HepG2 (cell line): ENCODE measurements around the gene DAB2. TPM values are rescaled to one million over a fixed set of nuclear protein-coding genes. Genes with fewer than 3 reads are reported as not detected.

ENCODE experiments used
- ATAC-seq: fragments of 200-7000 bp; cut with Tn5 transposase; 3 replicates; pipeline ENCODE4 v1.9.1; 2020; ENCODE audit warnings: mild to moderate bottlenecking, moderate library complexity
- BruUV-seq: library from RNA; stranded (reverse); fragments of 400-500 nt; replicated peaks from 2 replicates; lab custom pipeline; 2021; lab: Mats Ljungman, UMichigan
- CTCF ChIA-PET: fragments of 300-600 bp; formaldehyde crosslinking; extraction: SDS; loops from one replicate; lab custom pipeline; 2021; ENCODE audit warnings: low total read pairs, inconsistent platforms, low intra/inter-chr PET ratio; lab: Yijun Ruan, JAX
- POLR2A ChIA-PET: fragments of 350-600 bp; sonication (Branson Sonifier 250); formaldehyde crosslinking; loops from one replicate; lab custom pipeline; 2020; ENCODE audit warnings: antibody characterized with exemption, inconsistent platforms; lab: Yijun Ruan, JAX
- DNase-seq: peaks from one replicate; pipeline ENCODE4 v3.0.0-alpha.2; 2015; ENCODE audit warnings: low spot score
- FAIRE-seq: peaks from 3 replicates; lab custom pipeline; 2011; peaks lifted over from hg19 to GRCh38; lab: Jason Lieb, UNC
- H2AFZ ChIP-seq: one replicate; pipeline ENCODE4 v1.6.1; 2011; ENCODE audit warnings: low read length, inconsistent platforms
- H3K27ac ChIP-seq: fragments of 300-600 bp; 3 replicates; pipeline ENCODE4 v1.8.0; 2011; ENCODE audit warnings: mixed run types, mild to moderate bottlenecking, mixed read lengths, low read length, inconsistent platforms; ENCODE audit not compliant: insufficient read depth; ENCODE audit errors: extremely low read length
- H3K27me3 ChIP-seq, 2 experiments: fragments of 200-600 bp in 1 of 2; 2 replicates in 1 of 2; 3 replicates in 1 of 2; pipeline versions ENCODE4 v1.6.0 to v1.8.0; 2011; ENCODE audit warnings: low read length in 2 of 2, mild to moderate bottlenecking in 2 of 2, moderate library complexity in 2 of 2, inconsistent platforms in 1 of 2; ENCODE audit not compliant: insufficient read depth in 2 of 2, control insufficient read depth in 1 of 2
- H3K36me3 ChIP-seq, 2 experiments: fragments of 200-600 bp in 1 of 2; replicated peaks in 1 of 2; 2 replicates in 1 of 2; 3 replicates in 1 of 2; pipeline versions ENCODE4 v1.5.1 to v1.8.0; 2011; ENCODE audit warnings: low read length in 2 of 2, inconsistent platforms in 1 of 2; ENCODE audit not compliant: insufficient read depth in 2 of 2, control insufficient read depth in 1 of 2
- H3K4me1 ChIP-seq: 2 replicates; pipeline ENCODE4 v1.5.1; 2012; ENCODE audit warnings: low read length, inconsistent platforms; ENCODE audit not compliant: insufficient read depth
- H3K4me2 ChIP-seq: 2 replicates; pipeline ENCODE4 v1.6.0; 2011; ENCODE audit warnings: low read depth, low read length, inconsistent platforms
- H3K4me3 ChIP-seq, 3 experiments: fragments of 200-600 bp in 1 of 3; sonication (generic), shearing (Covaris generic) in 1 of 3; replicated peaks in 1 of 3; 2 replicates each; pipeline ENCODE4 v1.5.1; 2011 to 2016; ENCODE audit warnings: low read length in 3 of 3, inconsistent platforms in 2 of 3, low read depth in 2 of 3, mild to moderate bottlenecking in 2 of 3, control low read depth in 1 of 3, mixed read lengths in 1 of 3; ENCODE audit not compliant: insufficient read depth in 1 of 3
- H3K79me2 ChIP-seq: one replicate; pipeline ENCODE4 v1.6.1; 2011; ENCODE audit warnings: low read length, inconsistent platforms; ENCODE audit not compliant: insufficient read depth
- H3K9ac ChIP-seq: 2 replicates; pipeline ENCODE4 v1.6.0; 2011; ENCODE audit warnings: mild to moderate bottlenecking, low read depth, low read length, inconsistent platforms; ENCODE audit not compliant: insufficient read depth
- H3K9me3 ChIP-seq: 2 replicates; pipeline ENCODE4 v1.5.1; 2012; ENCODE audit warnings: mild to moderate bottlenecking, low read length
- H4K20me1 ChIP-seq: 2 replicates; pipeline ENCODE4 v1.6.0; 2011; ENCODE audit warnings: inconsistent platforms, mild to moderate bottlenecking, low read length, moderate library complexity; ENCODE audit not compliant: insufficient read depth
- AKAP8 ChIP-seq: sonication (generic); formaldehyde crosslinking; IDR thresholded peaks from 2 replicates; pipeline ENCODE4 v1.5.1; 2020; ENCODE audit warnings: mild to moderate bottlenecking, missing genetic modification reagents
- BRCA1 ChIP-seq: sonication (generic); formaldehyde crosslinking; IDR thresholded peaks from 2 replicates; pipeline ENCODE4 v1.4.0; 2020; ENCODE audit warnings: missing genetic modification reagents
- KLF11 ChIP-seq: IDR thresholded peaks from 2 replicates; pipeline ENCODE4 v1.6.1; 2016; ENCODE audit warnings: missing compliant biosample characterization
- NR2C2 ChIP-seq: sonication (generic); formaldehyde crosslinking; IDR thresholded peaks from 2 replicates; pipeline ENCODE4 v1.4.0; 2020; ENCODE audit warnings: missing genetic modification reagents, mild to moderate bottlenecking, moderate library complexity, borderline replicate concordance
- REL ChIP-seq: sonication (generic); formaldehyde crosslinking; conservative IDR thresholded peaks from 2 replicates; pipeline ENCODE4 v1.8.0; 2022; ENCODE audit warnings: mild to moderate bottlenecking, missing genetic modification reagents, moderate library complexity
- SMAD9 ChIP-seq: sonication (generic); formaldehyde crosslinking; IDR thresholded peaks from 2 replicates; pipeline ENCODE4 v1.5.1; 2020; ENCODE audit warnings: mild to moderate bottlenecking, missing genetic modification reagents
- SP4 ChIP-seq: sonication (generic); formaldehyde crosslinking; IDR thresholded peaks from 2 replicates; pipeline ENCODE4 v1.8.1; 2023; ENCODE audit warnings: mild to moderate bottlenecking, missing genetic modification reagents
- SRSF9 ChIP-seq: fragments of 200-400 bp; formaldehyde crosslinking; IDR thresholded peaks from 2 replicates; pipeline ENCODE4 v1.6.1; 2018; ENCODE audit warnings: borderline replicate concordance, mild to moderate bottlenecking, low read depth, low read length; ENCODE audit not compliant: insufficient read depth, poor library complexity, severe bottlenecking
- ZBTB20 ChIP-seq: sonication (generic); formaldehyde crosslinking; IDR thresholded peaks from 2 replicates; pipeline ENCODE4 v1.8.1; 2023; ENCODE audit warnings: missing genetic modification reagents, low read depth, mild to moderate bottlenecking, borderline replicate concordance
- ZMAT5 ChIP-seq: sonication (generic); formaldehyde crosslinking; IDR thresholded peaks from 2 replicates; pipeline ENCODE4 v1.5.0; 2020; ENCODE audit warnings: mild to moderate bottlenecking, low read depth, missing genetic modification reagents, borderline replicate concordance
- ZNF326 ChIP-seq: sonication (generic); formaldehyde crosslinking; IDR thresholded peaks from 2 replicates; pipeline ENCODE4 v1.4.0; 2020; ENCODE audit warnings: missing genetic modification reagents, borderline replicate concordance
- ZNF572 ChIP-seq: sonication (generic); formaldehyde crosslinking; IDR thresholded peaks from 2 replicates; pipeline ENCODE4 v1.5.1; 2020; ENCODE audit warnings: mild to moderate bottlenecking, missing genetic modification reagents
- ZNF687 ChIP-seq: sonication (generic); formaldehyde crosslinking; IDR thresholded peaks from 2 replicates; pipeline ENCODE4 v1.5.1; 2020; ENCODE audit warnings: mild to moderate bottlenecking, missing genetic modification reagents, moderate library complexity
- WGBS: methylation state at CpG from one replicate; pipeline ENCODE4 v1.1.6; 2017; ENCODE audit warnings: low lambda C conversion rate; 5-methylcytosine and 5-hydroxymethylcytosine counted together
- in situ Hi-C: cut with HindIII; loops from 2 replicates; pipeline ENCODE4 v1.10.0; 2017; ENCODE audit warnings: low pct_unique_long_range_greater_than_20kb; ENCODE audit not compliant: extremely low pct_ligation_motif_present
- intact Hi-C: fragments of 100-400 bp; cut with micrococcal nuclease; formaldehyde crosslinking; loops from one replicate; pipeline ENCODE4 v1.10.0; 2022; ENCODE audit not compliant: unreplicated experiment
- polyA plus RNA-seq, 8 experiments: library from polyadenylated mRNA; depleted of rRNA in 3 of 8; stranded (reverse) in 7 of 8; unstranded in 1 of 8; fragments of >200 nt; fragmentation: Illumina TruSeq in 4 of 8; extraction: Trizol in 4 of 8; gene quantifications; 2 replicates each; pipeline versions ENCODE4 v1.2.1 to v1.2.3, GENCODE V29; 2011 to 2016; ENCODE audit warnings: low read depth in 4 of 8, missing spikeins in 1 of 8, mixed read lengths in 1 of 8; ENCODE audit not compliant: insufficient read depth in 1 of 8
- total RNA-seq, 5 experiments: library from RNA; depleted of rRNA; stranded (reverse); fragments of >200 nt; fragmentation: Illumina TruSeq; extraction: Trizol; gene quantifications; 2 replicates each; pipeline ENCODE4 v1.2.3, GENCODE V29; 2016; ENCODE audit warnings: low read depth in 1 of 5
- TF ChIP-seq, protein P1 (sequence below): sonication (generic); formaldehyde crosslinking; IDR thresholded peaks from 2 replicates; pipeline ENCODE4 v1.5.0; 2020; ENCODE audit warnings: missing genetic modification reagents
- TF ChIP-seq, protein P2 (sequence below): sonication (generic); formaldehyde crosslinking; conservative IDR thresholded peaks from 2 replicates; pipeline ENCODE4 v1.8.0; 2022; ENCODE audit warnings: missing genetic modification reagents
- TF ChIP-seq, protein P3 (sequence below): sonication (generic); formaldehyde crosslinking; IDR thresholded peaks from 2 replicates; pipeline ENCODE4 v1.5.0; 2020; ENCODE audit warnings: mild to moderate bottlenecking, missing genetic modification reagents, borderline replicate concordance

DAB2 gene
- total and polyA plus RNA-seq, 2 of the 13 experiments (the other 11 are each of a cell fraction or from before 2014, with no cell fraction given) = 6.4 to 6.5 TPM

DNA sequence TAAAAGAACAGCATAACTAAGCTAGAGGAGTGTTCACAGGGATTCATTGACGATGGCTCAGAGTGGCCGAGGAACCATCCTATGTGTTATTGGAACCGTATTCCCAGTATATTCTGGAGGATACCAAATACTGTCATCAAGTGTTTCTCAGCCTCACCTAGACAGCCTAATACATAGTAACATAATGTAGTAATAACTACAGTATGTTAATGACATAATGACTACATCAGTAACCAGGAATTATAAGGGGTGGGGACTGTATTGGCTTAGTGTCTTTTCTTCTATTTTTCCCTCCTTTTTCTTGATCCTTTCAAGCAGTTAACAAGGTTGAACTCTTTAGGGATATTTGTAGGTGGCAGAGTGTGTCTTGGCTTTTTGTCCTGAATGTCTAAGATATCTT, 33.8 kb downstream of the DAB2 start:
- FAIRE-seq (no peak), DNase-seq (no peak), ATAC-seq (no peak)
- Histone ChIP-seq H2AFZ (no peak overlapping the region), H3K9ac (no peak overlapping the region), H3K4me2 (no peak overlapping the region), H3K4me1 (no peaks in the 10 kb centered on the region), H3K36me3 (peaks cover 5 to 20% of the 10 kb centered on the region in 2 experiments; a peak in 3 of 5 replicates), H4K20me1 (no peaks in the 10 kb centered on the region), H3K4me3 (no peak overlapping the region), H3K9me3 (no peaks in the 10 kb centered on the region), H3K79me2 (no peaks in the 10 kb centered on the region), H3K27ac (no peak overlapping the region), H3K27me3 (no peaks in the 10 kb centered on the region; a peak in 1 of 5 replicates)
- WGBS = 91% methylated on average over 3 of the region's 3 CpGs
- POLR2A ChIA-PET = no interaction called here
- CTCF ChIA-PET = no interaction called here
- no TSS peak for BruUV-seq
- in situ Hi-C loops (no loop called here), intact Hi-C loops (no loop called here)
- TF ChIP-seq KLF11 (CRISPR knock-in tag) (no peak), NR2C2 (CRISPR knock-in tag) (no peak), SP4 (CRISPR knock-in tag) (no peak), SMAD9 (CRISPR knock-in tag) (no peak), REL (no peak), ZMAT5 (CRISPR knock-in tag) (no peak), ZNF572 (CRISPR knock-in tag) (no peak), AKAP8 (CRISPR knock-in tag) (no peak), SRSF9 (no peak), ZBTB20 (no peak), BRCA1 (CRISPR knock-in tag) (no peak), ZNF687 (CRISPR knock-in tag) (no peak), ZNF326 (no peak)
- TF ChIP-seq, protein P1, sequence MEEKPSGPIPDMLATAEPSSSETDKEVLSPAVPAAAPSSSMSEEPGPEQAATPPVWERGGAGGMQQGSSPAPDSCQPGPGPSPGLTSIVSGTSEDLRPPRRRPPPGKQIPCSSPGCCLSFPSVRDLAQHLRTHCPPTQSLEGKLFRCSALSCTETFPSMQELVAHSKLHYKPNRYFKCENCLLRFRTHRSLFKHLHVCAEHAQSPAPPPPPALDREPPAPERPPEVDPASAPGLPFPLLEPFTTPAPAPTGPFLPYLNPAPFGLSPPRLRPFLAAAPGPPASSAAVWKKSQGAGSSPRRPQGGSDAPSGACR (CRISPR knock-in tag) = no peak
- TF ChIP-seq, protein P2, sequence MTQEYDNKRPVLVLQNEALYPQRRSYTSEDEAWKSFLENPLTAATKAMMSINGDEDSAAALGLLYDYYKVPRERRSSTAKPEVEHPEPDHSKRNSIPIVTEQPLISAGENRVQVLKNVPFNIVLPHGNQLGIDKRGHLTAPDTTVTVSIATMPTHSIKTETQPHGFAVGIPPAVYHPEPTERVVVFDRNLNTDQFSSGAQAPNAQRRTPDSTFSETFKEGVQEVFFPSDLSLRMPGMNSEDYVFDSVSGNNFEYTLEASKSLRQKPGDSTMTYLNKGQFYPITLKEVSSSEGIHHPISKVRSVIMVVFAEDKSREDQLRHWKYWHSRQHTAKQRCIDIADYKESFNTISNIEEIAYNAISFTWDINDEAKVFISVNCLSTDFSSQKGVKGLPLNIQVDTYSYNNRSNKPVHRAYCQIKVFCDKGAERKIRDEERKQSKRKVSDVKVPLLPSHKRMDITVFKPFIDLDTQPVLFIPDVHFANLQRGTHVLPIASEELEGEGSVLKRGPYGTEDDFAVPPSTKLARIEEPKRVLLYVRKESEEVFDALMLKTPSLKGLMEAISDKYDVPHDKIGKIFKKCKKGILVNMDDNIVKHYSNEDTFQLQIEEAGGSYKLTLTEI (CRISPR knock-in tag) = no peak
- TF ChIP-seq, protein P3, sequence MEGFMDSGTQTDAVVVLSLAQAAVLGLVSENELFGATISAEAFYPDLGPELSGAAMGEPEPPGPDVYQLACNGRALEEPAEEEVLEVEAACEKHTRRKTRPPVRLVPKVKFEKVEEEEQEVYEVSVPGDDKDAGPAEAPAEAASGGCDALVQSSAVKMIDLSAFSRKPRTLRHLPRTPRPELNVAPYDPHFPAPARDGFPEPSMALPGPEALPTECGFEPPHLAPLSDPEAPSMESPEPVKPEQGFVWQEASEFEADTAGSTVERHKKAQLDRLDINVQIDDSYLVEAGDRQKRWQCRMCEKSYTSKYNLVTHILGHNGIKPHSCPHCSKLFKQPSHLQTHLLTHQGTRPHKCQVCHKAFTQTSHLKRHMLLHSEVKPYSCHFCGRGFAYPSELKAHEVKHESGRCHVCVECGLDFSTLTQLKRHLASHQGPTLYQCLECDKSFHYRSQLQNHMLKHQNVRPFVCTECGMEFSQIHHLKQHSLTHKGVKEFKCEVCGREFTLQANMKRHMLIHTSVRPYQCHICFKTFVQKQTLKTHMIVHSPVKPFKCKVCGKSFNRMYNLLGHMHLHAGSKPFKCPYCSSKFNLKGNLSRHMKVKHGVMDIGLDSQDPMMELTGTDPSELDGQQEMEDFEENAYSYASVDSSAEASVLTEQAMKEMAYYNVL (CRISPR knock-in tag) = no peak
